LNCAP (cell line): Measurements from ENCODE around the gene GP2.

Source experiments
- CTCF ChIP-seq: fragments of 450-650 bp; IDR thresholded peaks from 2 replicates; pipeline ENCODE4 v1.5.1; 2017; ENCODE audit warnings: mild to moderate bottlenecking

The GP2 gene

DNA sequence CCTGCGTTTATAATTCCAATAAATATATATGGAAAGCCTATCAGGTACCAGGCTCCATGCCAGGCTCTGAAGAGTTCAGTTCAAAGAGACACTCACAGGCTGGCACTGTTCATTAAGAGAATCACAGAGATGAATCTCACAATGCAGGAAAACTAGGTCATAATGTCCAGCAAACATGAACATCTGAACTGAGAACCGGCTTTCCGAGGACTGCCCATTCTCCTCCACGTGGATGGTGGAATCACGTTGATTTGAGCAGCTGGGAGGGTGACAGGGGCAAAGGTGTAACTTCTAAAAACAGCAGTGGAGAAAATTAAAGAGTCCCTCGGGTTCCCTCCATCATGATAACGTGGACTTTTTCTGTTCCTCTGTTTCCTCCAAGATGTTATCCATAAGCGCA is 10.2 kb downstream of the GP2 start:
- no peak for TF ChIP-seq CTCF

- TF ChIP-seq CTCF: no peak
Measured at GRCh38 chr16:20316715-20317114, 10.6 kb downstream of the GP2 start.

DNA sequence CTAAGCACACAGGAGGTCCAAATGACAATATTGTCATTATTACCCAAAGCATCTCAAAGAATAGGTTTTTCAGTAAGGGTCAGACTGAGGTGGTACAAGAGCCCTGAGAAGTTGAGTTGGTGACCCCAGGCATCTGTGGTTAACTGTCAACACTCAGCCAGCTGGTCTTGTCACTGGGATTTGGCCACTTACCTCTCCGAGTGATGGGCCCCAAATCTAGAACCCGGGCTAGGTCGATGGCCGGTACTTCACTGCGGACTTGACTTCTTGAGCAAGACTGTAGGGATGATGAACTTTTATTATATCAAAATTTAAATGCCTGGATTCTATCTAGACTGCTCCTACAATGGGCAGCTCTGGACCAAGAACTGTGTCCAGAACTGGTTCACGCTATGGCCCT is 11.5 kb downstream of the GP2 start:
- no peak for TF ChIP-seq CTCF

- no peak for TF ChIP-seq CTCF
Measured at GRCh38 chr16:20314575-20314974, 12.7 kb downstream of the GP2 start.

DNA sequence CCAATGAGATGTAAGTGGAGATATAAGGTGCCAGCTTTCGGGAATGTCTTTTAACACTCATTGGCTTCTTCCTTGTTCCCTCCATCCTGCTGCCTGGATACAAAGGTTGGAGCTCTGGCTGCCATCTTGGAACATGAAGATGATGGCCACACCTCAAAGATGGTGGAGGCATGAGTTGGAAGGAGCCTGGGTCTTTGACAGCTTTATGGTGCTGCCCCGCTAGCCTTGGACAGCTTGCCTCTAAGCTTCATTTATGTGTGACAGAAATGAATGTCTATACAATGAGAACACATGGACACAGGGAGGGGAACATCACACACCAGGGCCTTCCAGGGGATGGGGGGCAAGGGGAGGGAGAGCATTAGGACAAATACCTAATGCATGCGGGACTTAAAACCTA is 13.6 kb downstream of the GP2 start:
- no peak for TF ChIP-seq CTCF

- TF ChIP-seq CTCF: no peak
Measured at GRCh38 chr16:20311548-20311947, 15.8 kb downstream of the GP2 start.

- no peak for TF ChIP-seq CTCF
Measured at GRCh38 chr16:20310421-20311395, 16.6 kb downstream of the GP2 start.
